ENCODE measurements around the gene ITGB3BP.

DNA sequence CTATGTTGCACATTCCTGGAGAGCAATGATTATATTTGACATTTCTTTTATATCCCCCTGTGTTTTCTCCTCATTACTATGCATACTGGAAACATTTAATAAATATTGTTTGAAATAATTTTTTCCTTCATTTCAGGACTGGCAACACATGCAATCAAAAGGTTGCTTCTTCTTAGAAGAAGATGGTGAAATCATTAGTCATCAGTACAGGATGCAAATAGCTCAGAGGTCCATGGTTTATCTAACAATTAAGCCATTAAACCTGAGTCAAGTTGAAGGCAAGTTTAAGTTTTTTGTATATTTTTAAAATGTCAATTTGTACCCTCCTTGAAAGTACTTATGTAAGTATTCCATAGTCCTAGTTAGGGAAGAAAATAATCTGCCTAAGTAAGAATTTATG is 22.8 kb upstream of the ITGB3BP start:
- TF ChIP-seq CTCF (conservative IDR thresholded peaks at IDR 0.05; ENCODE audit: low read length) = no peak
- no peak for TF ChIP-seq EZH2phosphoT487 (IDR thresholded peaks at IDR 0.05; ENCODE audit: borderline replicate concordance)
